K562 (cell line): ENCODE measurements around the gene OLR1.

Experiments
- CEBPB ChIP-seq: fragments of 450-650 bp; IDR thresholded peaks from 2 replicates; pipeline ENCODE4 v1.6.1; 2016; ENCODE audit warnings: missing genetic modification characterization, missing compliant biosample characterization
- CTCF ChIP-seq, 3 experiments: IDR thresholded peaks in 2 of 3; conservative IDR thresholded peaks in 1 of 3; 2 replicates each; pipeline ENCODE4 v1.5.1; 2011 to 2012; ENCODE audit warnings: low read length in 3 of 3, mild to moderate bottlenecking in 3 of 3, control low read depth in 2 of 3, improper control_type of control experiment in 1 of 3, inconsistent platforms in 1 of 3, low read depth in 1 of 3, mixed read lengths in 1 of 3, moderate library complexity in 1 of 3; ENCODE audit not compliant: insufficient read depth in 2 of 3
- IRF1 ChIP-seq: sonication (generic); formaldehyde crosslinking; IDR thresholded peaks from 2 replicates; pipeline ENCODE4 v1.8.0; 2022; ENCODE audit warnings: missing genetic modification reagents, mild to moderate bottlenecking, borderline replicate concordance
- TCFL5 ChIP-seq: fragments of 250-450 bp; sonication (Bioruptor Pico); conservative IDR thresholded peaks from 2 replicates; pipeline ENCODE4 v1.6.1; 2021; ENCODE audit warnings: mild to moderate bottlenecking, moderate library complexity, matching md5 sums
- YY1 ChIP-seq, 3 experiments: IDR thresholded peaks; 2 replicates each; pipeline ENCODE4 v1.6.1; 2011; ENCODE audit warnings: low read length in 2 of 3, mild to moderate bottlenecking in 2 of 3, moderate library complexity in 2 of 3, borderline replicate concordance in 1 of 3, control low read depth in 1 of 3, low read depth in 1 of 3; ENCODE audit not compliant: insufficient read depth in 3 of 3, insufficient replicate concordance in 2 of 3, control insufficient read depth in 1 of 3, insufficient read length in 1 of 3; ENCODE audit errors: extremely low read depth in 1 of 3

GRCh38 chr12:10135126-10135525, 36.8 kb downstream of the OLR1 start:
- TF ChIP-seq CEBPB (tag) (no peak), CTCF (IDR thresholded peaks at IDR 0.05 in 2 of 3, conservative IDR thresholded peaks at IDR 0.05 in 1 of 3; ENCODE audit: insufficient read depth in 2 of 3, low read depth in 1 of 3, low read length in 3 of 3) (no peak), YY1 (IDR thresholded peaks at IDR 0.05; ENCODE audit: borderline replicate concordance in 1 of 3, control insufficient read depth in 1 of 3, extremely low read depth in 1 of 3, insufficient read depth in 3 of 3, insufficient read length in 1 of 3, insufficient replicate concordance in 2 of 3, low read depth in 1 of 3, low read length in 2 of 3) (no peak), TCFL5 (CRISPR knock-in tag) (no peak), IRF1 (CRISPR knock-in tag) (no peak)
